SK-N-SH treated with all-trans-retinoic acid at 6 μM for 48 hours (cell line): ENCODE results near the gene RBL2.
A peak's percentile ranks its signal among the peaks of the same experiment; 100 is the strongest.

Experiments
- ATAC-seq: fragments of 200-7000 bp; cut with Tn5 transposase; 3 replicates; pipeline ENCODE4 v1.9.1; 2020; ENCODE audit warnings: mild to moderate bottlenecking, moderate library complexity
- ARNTL ChIP-seq: fragments of 450-650 bp; formaldehyde crosslinking; IDR thresholded peaks from 2 replicates; pipeline ENCODE4 v1.5.0; 2020; ENCODE audit warnings: low read depth, mild to moderate bottlenecking, moderate library complexity, borderline replicate concordance
- BACH2 ChIP-seq: fragments of 250-450 bp; sonication (Bioruptor Pico); IDR thresholded peaks from 2 replicates; pipeline ENCODE4 v1.9.0; 2021; ENCODE audit warnings: mild to moderate bottlenecking, borderline replicate concordance
- CREB5 ChIP-seq: fragments of 250-450 bp; sonication (Bioruptor Pico); IDR thresholded peaks from 2 replicates; pipeline ENCODE4 v1.5.1; 2020; ENCODE audit warnings: low read depth, mild to moderate bottlenecking, moderate library complexity
- CSDC2 ChIP-seq: fragments of 250-450 bp; sonication (Bioruptor Pico); IDR thresholded peaks from 2 replicates; pipeline ENCODE4 v1.5.0; 2020; ENCODE audit warnings: mild to moderate bottlenecking, moderate library complexity
- ESRRG ChIP-seq: fragments of 250-450 bp; sonication (Bioruptor Pico); IDR thresholded peaks from 2 replicates; pipeline ENCODE4 v1.6.1; 2021; ENCODE audit warnings: mild to moderate bottlenecking
- GLIS3 ChIP-seq: fragments of 250-450 bp; sonication (Bioruptor Pico); IDR thresholded peaks from 2 replicates; pipeline ENCODE4 v1.5.0; 2020; ENCODE audit warnings: mild to moderate bottlenecking, moderate library complexity
- ISL1 ChIP-seq: fragments of 250-450 bp; sonication (Bioruptor Pico); IDR thresholded peaks from 2 replicates; pipeline ENCODE4 v2.1.2; 2022; ENCODE audit warnings: mild to moderate bottlenecking, moderate library complexity
- OSR1 ChIP-seq: fragments of 250-450 bp; sonication (Bioruptor Pico); IDR thresholded peaks from 2 replicates; pipeline ENCODE4 v1.8.0; 2022; ENCODE audit warnings: moderate library complexity, mild to moderate bottlenecking, inconsistent platforms
- PATZ1 ChIP-seq: fragments of 250-450 bp; sonication (Bioruptor Pico); IDR thresholded peaks from 2 replicates; pipeline ENCODE4 v1.8.0; 2020; ENCODE audit warnings: mild to moderate bottlenecking, moderate library complexity, borderline replicate concordance
- RARB ChIP-seq: fragments of 250-450 bp; sonication (Bioruptor Pico); IDR thresholded peaks from 2 replicates; pipeline ENCODE4 v1.8.0; 2021; ENCODE audit warnings: mild to moderate bottlenecking, moderate library complexity
- SNAI2 ChIP-seq: fragments of 250-450 bp; sonication (Bioruptor Pico); IDR thresholded peaks from 2 replicates; pipeline ENCODE4 v1.5.0; 2020; ENCODE audit warnings: mild to moderate bottlenecking, moderate library complexity
- TCF4 ChIP-seq: fragments of 250-450 bp; sonication (Bioruptor Pico); IDR thresholded peaks from 2 replicates; pipeline ENCODE4 v1.8.0; 2021; ENCODE audit warnings: mild to moderate bottlenecking, moderate library complexity, borderline replicate concordance
- TOX ChIP-seq: fragments of 250-450 bp; sonication (Bioruptor Pico); IDR thresholded peaks from 2 replicates; pipeline ENCODE4 v1.8.0; 2021; ENCODE audit warnings: mild to moderate bottlenecking, moderate library complexity, borderline replicate concordance
- TSHZ2 ChIP-seq: fragments of 250-450 bp; sonication (Bioruptor Pico); IDR thresholded peaks from 2 replicates; pipeline ENCODE4 v1.5.0; 2020; ENCODE audit warnings: mild to moderate bottlenecking, moderate library complexity
- ZC3H10 ChIP-seq: fragments of 250-450 bp; sonication (Bioruptor Pico); IDR thresholded peaks from 2 replicates; pipeline ENCODE4 v1.5.1; 2021; ENCODE audit warnings: mild to moderate bottlenecking, moderate library complexity
- ZFP30 ChIP-seq: fragments of 450-650 bp; formaldehyde crosslinking; IDR thresholded peaks from 2 replicates; pipeline ENCODE4 v1.5.0; 2022; ENCODE audit warnings: mild to moderate bottlenecking, moderate library complexity
- ZNF565 ChIP-seq: fragments of 450-650 bp; formaldehyde crosslinking; conservative IDR thresholded peaks from 2 replicates; pipeline ENCODE4 v1.5.0; 2020; ENCODE audit warnings: low read depth, mild to moderate bottlenecking, moderate library complexity
- ZNF70 ChIP-seq: fragments of 450-650 bp; formaldehyde crosslinking; IDR thresholded peaks from 2 replicates; pipeline ENCODE4 v1.5.0; 2020; ENCODE audit warnings: mild to moderate bottlenecking, moderate library complexity
- TF ChIP-seq, protein P1 (sequence below): fragments of 250-450 bp; sonication (Bioruptor Pico); IDR thresholded peaks from 2 replicates; pipeline ENCODE4 v1.8.0; 2021; ENCODE audit warnings: low read depth, mild to moderate bottlenecking, moderate library complexity, borderline replicate concordance

The RBL2 gene

GRCh38 chr16:53492503-53492902 is 58.2 kb downstream of the RBL2 start:
- TF ChIP-seq CREB5 (CRISPR knock-in tag) (no peak), ZFP30 (no peak), ZNF70 (no peak), CSDC2 (CRISPR knock-in tag) (no peak), RARB (no peak), SNAI2 (CRISPR knock-in tag) (no peak), GLIS3 (CRISPR knock-in tag) (no peak), ZNF565 (CRISPR knock-in tag) (no peak), ISL1 (no peak), OSR1 (CRISPR knock-in tag) (no peak), TSHZ2 (CRISPR knock-in tag) (no peak), ESRRG (CRISPR knock-in tag) (no peak)
- TF ChIP-seq, protein P1, sequence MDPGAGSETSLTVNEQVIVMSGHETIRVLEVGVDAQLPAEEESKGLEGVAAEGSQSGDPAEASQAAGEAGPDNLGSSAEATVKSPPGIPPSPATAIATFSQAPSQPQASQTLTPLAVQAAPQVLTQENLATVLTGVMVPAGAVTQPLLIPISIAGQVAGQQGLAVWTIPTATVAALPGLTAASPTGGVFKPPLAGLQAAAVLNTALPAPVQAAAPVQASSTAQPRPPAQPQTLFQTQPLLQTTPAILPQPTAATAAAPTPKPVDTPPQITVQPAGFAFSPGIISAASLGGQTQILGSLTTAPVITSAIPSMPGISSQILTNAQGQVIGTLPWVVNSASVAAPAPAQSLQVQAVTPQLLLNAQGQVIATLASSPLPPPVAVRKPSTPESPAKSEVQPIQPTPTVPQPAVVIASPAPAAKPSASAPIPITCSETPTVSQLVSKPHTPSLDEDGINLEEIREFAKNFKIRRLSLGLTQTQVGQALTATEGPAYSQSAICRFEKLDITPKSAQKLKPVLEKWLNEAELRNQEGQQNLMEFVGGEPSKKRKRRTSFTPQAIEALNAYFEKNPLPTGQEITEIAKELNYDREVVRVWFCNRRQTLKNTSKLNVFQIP (CRISPR knock-in tag), result no peak
- no peak for ATAC-seq

DNA sequence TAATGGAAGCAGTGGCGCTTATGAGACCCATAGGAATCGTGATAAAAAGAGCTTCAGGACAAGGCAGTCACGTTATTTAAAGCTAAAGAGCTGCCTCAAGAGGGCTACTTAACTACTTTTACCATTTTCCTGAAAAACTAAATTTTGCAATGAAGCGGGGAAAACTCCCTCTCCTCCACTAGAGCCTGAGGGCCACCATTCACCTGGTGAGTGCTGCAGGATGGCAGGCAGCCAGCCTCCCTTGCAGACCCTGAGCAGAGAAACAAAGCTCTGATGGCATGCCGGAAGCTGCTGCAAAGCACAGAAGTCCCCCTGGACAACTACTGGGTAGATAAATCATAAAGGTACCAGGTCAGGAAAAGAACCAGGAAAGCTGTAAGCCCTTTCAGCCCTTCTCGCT is 60.4 kb downstream of the RBL2 start:
- ATAC-seq, result no peak
- TF ChIP-seq ISL1, result no peak
- no peak for TF ChIP-seq OSR1 (CRISPR knock-in tag)
- TF ChIP-seq, all 23 proteins: peak for 0

GRCh38 chr16:53495325-53495724 is 61.1 kb downstream of the RBL2 start:
- TF ChIP-seq TOX (CRISPR knock-in tag), result no peak
- TF ChIP-seq ARNTL, result no peak
- no peak for TF ChIP-seq ZNF70
- TF ChIP-seq CREB5 (CRISPR knock-in tag), result no peak
- TF ChIP-seq RARB, result no peak
- no peak for TF ChIP-seq ZC3H10 (CRISPR knock-in tag)
- TF ChIP-seq TCF4 (CRISPR knock-in tag), result no peak
- TF ChIP-seq BACH2 (CRISPR knock-in tag), result no peak
- 0 out of 3 replicates have a peak, but pooled peaks have one; percentile 47 for ATAC-seq

DNA sequence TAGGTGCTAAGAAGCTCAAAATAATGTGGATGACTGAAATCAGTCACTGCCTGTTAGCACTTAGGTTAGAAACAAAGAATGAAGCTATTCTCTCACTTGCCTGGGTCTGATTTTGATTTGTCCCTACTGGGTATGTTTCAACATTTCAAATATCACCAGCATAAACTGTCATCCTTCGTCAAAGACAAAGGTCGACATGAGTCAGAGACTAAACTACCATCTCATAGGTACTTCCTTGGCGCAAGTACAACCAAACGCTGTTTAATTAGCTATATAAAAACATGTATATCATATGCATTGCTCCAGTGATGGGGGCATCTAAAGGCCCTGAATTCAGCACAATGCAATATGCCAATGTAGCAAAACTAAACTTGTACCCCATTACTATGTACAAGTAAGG is 64.7 kb downstream of the RBL2 start:
- ATAC-seq, result no peak
- TF ChIP-seq BACH2 (CRISPR knock-in tag), result no peak
- no peak for TF ChIP-seq SNAI2 (CRISPR knock-in tag)
- no peak for TF ChIP-seq RARB
- no peak for TF ChIP-seq PATZ1
- no peak for TF ChIP-seq CSDC2 (CRISPR knock-in tag)
